SK-N-SH (cell line): ENCODE results near the gene MFSD2B. TPM values are rescaled to one million over a fixed set of nuclear protein-coding genes. Genes with fewer than 3 reads are reported as not detected.

Experiments used
- CTCF ChIA-PET: fragments of 300-600, 350-600 bp; formaldehyde crosslinking; extraction: SDS; loops from one replicate; lab custom pipeline; 2021; lab: Yijun Ruan, JAX
- POLR2A ChIA-PET: fragments of 350-600 bp; sonication (Branson Sonifier 250); formaldehyde crosslinking; extraction: SDS; loops from one replicate; lab custom pipeline; 2020; ENCODE audit warnings: antibody characterized with exemption, inconsistent platforms; lab: Yijun Ruan, JAX
- DNase-seq: peaks from one replicate; pipeline ENCODE4 v3.0.0; 2012
- H2AFZ ChIP-seq: fragments of 200-600 bp; sonication (generic); 2 replicates; pipeline ENCODE4 v1.8.1; 2016; ENCODE audit warnings: antibody characterized with exemption, mild to moderate bottlenecking, low read depth
- H3F3A ChIP-seq: fragments of 200-600 bp; sonication (generic); replicated peaks from 2 replicates; pipeline ENCODE3; 2016; ENCODE audit warnings: antibody characterized with exemption, mild to moderate bottlenecking; ENCODE audit not compliant: insufficient read depth
- H3K27ac ChIP-seq, 2 experiments: fragments of 200-500 bp in 1 of 2; fragments of 200-600 bp in 1 of 2; sonication (Bioruptor generic) in 1 of 2; sonication (generic), shearing (Covaris generic) in 1 of 2; 2 replicates each; pipeline versions ENCODE4 v1.5.1 to v1.6.1; 2014 to 2016; ENCODE audit warnings: low read depth in 2 of 2, inconsistent platforms in 1 of 2, low read length in 1 of 2, mild to moderate bottlenecking in 1 of 2, mixed read lengths in 1 of 2
- H3K27me3 ChIP-seq: fragments of 200-600 bp; sonication (generic), shearing (Covaris generic); 2 replicates; pipeline ENCODE4 v1.6.1; 2016; ENCODE audit warnings: mixed run types; ENCODE audit not compliant: insufficient read depth
- H3K36me3 ChIP-seq, 2 experiments: fragments of 200-500 bp in 1 of 2; fragments of 200-600 bp in 1 of 2; sonication (Bioruptor generic) in 1 of 2; sonication (generic) in 1 of 2; replicated peaks in 1 of 2; 2 replicates each; pipeline versions ENCODE3 to v1.5.1; 2014 to 2016; ENCODE audit warnings: low read length in 1 of 2, mild to moderate bottlenecking in 1 of 2; ENCODE audit not compliant: insufficient read depth in 2 of 2, control insufficient read depth in 1 of 2
- H3K4me1 ChIP-seq, 2 experiments: fragments of 200-500 bp in 1 of 2; fragments of 200-600 bp in 1 of 2; sonication (Bioruptor generic) in 1 of 2; sonication (generic), shearing (Covaris generic) in 1 of 2; 2 replicates each; pipeline versions ENCODE4 v1.5.1 to v1.6.1; 2014 to 2016; ENCODE audit warnings: low read depth in 1 of 2, low read length in 1 of 2, mixed run types in 1 of 2; ENCODE audit not compliant: insufficient read depth in 2 of 2, control insufficient read depth in 1 of 2
- H3K4me2 ChIP-seq: fragments of 200-600 bp; sonication (generic), shearing (Covaris generic); 2 replicates; pipeline ENCODE4 v1.6.1; 2017; ENCODE audit warnings: mixed run types
- H3K4me3 ChIP-seq, 2 experiments: fragments of 200-500 bp in 1 of 2; fragments of 200-600 bp in 1 of 2; sonication (Bioruptor generic) in 1 of 2; sonication (generic), shearing (Covaris generic) in 1 of 2; 2 replicates each; pipeline versions ENCODE4 v1.5.1 to v1.8.1; 2014 to 2016; ENCODE audit warnings: low read depth in 2 of 2, inconsistent platforms in 1 of 2, low read length in 1 of 2, mild to moderate bottlenecking in 1 of 2, mixed read lengths in 1 of 2, moderate library complexity in 1 of 2
- H3K79me2 ChIP-seq: fragments of 200-600 bp; sonication (generic); 2 replicates; pipeline ENCODE4 v1.8.1; 2017; ENCODE audit warnings: mild to moderate bottlenecking; ENCODE audit not compliant: insufficient read depth
- H3K9ac ChIP-seq: fragments of 200-600 bp; sonication (generic); 2 replicates; pipeline ENCODE4 v1.6.1; 2017; ENCODE audit warnings: mixed run types
- H3K9me2 ChIP-seq: fragments of 200-600 bp; sonication (generic); 2 replicates; pipeline ENCODE4 v1.6.1; 2017; ENCODE audit warnings: mixed run types
- H3K9me3 ChIP-seq: fragments of 200-600 bp; sonication (generic); 2 replicates; pipeline ENCODE4 v1.6.1; 2017; ENCODE audit warnings: mixed run types, mild to moderate bottlenecking, moderate library complexity
- H4K20me1 ChIP-seq: fragments of 200-600 bp; sonication (generic); 2 replicates; pipeline ENCODE4 v1.6.1; 2017; ENCODE audit warnings: mild to moderate bottlenecking, mixed run types; ENCODE audit not compliant: insufficient read depth
- CHD2 ChIP-seq: fragments of 150-350 bp; IDR thresholded peaks from 2 replicates; pipeline ENCODE4 v1.6.1; 2018; ENCODE audit warnings: low read length; ENCODE audit not compliant: partially characterized antibody
- ELF1 ChIP-seq: IDR thresholded peaks from 2 replicates; pipeline ENCODE4 v1.4.0; 2012
- EP300 ChIP-seq, 2 experiments: IDR thresholded peaks; 2 replicates each; pipeline versions ENCODE4 v1.4.0 to v1.6.1; 2012; ENCODE audit warnings: borderline replicate concordance in 1 of 2, low read depth in 1 of 2, low read length in 1 of 2
- FOSL2 ChIP-seq: IDR thresholded peaks from 2 replicates; pipeline ENCODE4 v1.4.0; 2012; ENCODE audit warnings: low read depth, mild to moderate bottlenecking, moderate library complexity, borderline replicate concordance
- GABPA ChIP-seq: IDR thresholded peaks from 2 replicates; pipeline ENCODE4 v1.4.0; 2012; ENCODE audit warnings: low read depth, mild to moderate bottlenecking
- JUND ChIP-seq: IDR thresholded peaks from 2 replicates; pipeline ENCODE4 v1.4.0; 2012
- MAX ChIP-seq: IDR thresholded peaks from 2 replicates; pipeline ENCODE4 v1.4.0; 2012; ENCODE audit warnings: low read depth
- MEF2A ChIP-seq: IDR thresholded peaks from 2 replicates; pipeline ENCODE4 v1.4.0; 2012; ENCODE audit warnings: low read depth, borderline replicate concordance
- NFIC ChIP-seq: IDR thresholded peaks from 2 replicates; pipeline ENCODE4 v1.4.0; 2012; ENCODE audit warnings: borderline replicate concordance
- NRF1 ChIP-seq: IDR thresholded peaks from 2 replicates; pipeline ENCODE4 v1.6.1; 2012; ENCODE audit warnings: low read depth, mild to moderate bottlenecking, low read length
- RCOR1 ChIP-seq: fragments of 150-350 bp; IDR thresholded peaks from 2 replicates; pipeline ENCODE4 v1.6.1; 2017; ENCODE audit warnings: antibody characterized with exemption, low read length
- SIN3A ChIP-seq: IDR thresholded peaks from 2 replicates; pipeline ENCODE4 v1.6.1; 2012; ENCODE audit warnings: low read depth, mild to moderate bottlenecking, low read length, moderate library complexity, borderline replicate concordance
- TAF1 ChIP-seq: IDR thresholded peaks from 2 replicates; pipeline ENCODE4 v1.6.1; 2012; ENCODE audit warnings: low read depth, mild to moderate bottlenecking, low read length, moderate library complexity, borderline replicate concordance
- TCF12 ChIP-seq: IDR thresholded peaks from 2 replicates; pipeline ENCODE4 v1.4.0; 2012
- USF1 ChIP-seq: IDR thresholded peaks from 2 replicates; pipeline ENCODE4 v1.4.0; 2012; ENCODE audit warnings: low read depth, borderline replicate concordance
- YY1 ChIP-seq: IDR thresholded peaks from 2 replicates; pipeline ENCODE4 v1.4.0; 2012; ENCODE audit warnings: low read depth, mild to moderate bottlenecking
- WGBS: methylation state at CpG from one replicate; pipeline ENCODE4 v1.1.6; 2017; ENCODE audit warnings: low lambda C conversion rate; 5-methylcytosine and 5-hydroxymethylcytosine counted together
- polyA plus RNA-seq, 3 experiments: library from polyadenylated mRNA; depleted of rRNA; stranded (reverse); fragments of >200 nt; gene quantifications; 2 replicates each; pipeline ENCODE4 v1.2.3, GENCODE V29; 2012
- TF ChIP-seq, protein P1 (sequence below): IDR thresholded peaks from 2 replicates; pipeline ENCODE4; 2012
- TF ChIP-seq, protein P2 (sequence below): fragments of 150-350 bp; IDR thresholded peaks from 2 replicates; pipeline ENCODE4 v1.6.1; 2016; ENCODE audit warnings: mild to moderate bottlenecking, low read depth, low read length

The MFSD2B gene
- polyA plus RNA-seq, 1 of the 3 experiments (the other 2 are of a cell fraction) = not detected

GRCh38 chr2:24050041-24050979, 40.4 kb downstream of the MFSD2B start:
- H3K9ac ChIP-seq = peak overlapping the region; percentile 65
- TF ChIP-seq, protein P1, sequence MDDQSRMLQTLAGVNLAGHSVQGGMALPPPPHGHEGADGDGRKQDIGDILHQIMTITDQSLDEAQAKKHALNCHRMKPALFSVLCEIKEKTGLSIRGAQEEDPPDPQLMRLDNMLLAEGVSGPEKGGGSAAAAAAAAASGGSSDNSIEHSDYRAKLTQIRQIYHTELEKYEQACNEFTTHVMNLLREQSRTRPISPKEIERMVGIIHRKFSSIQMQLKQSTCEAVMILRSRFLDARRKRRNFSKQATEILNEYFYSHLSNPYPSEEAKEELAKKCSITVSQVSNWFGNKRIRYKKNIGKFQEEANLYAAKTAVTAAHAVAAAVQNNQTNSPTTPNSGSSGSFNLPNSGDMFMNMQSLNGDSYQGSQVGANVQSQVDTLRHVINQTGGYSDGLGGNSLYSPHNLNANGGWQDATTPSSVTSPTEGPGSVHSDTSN = no peak
- TF ChIP-seq SIN3A (0 out of 2 replicates have a peak, but pooled peaks have one; percentile 24), GABPA (no peak), EP300 (IDR thresholded peaks at IDR 0.05; ENCODE audit: borderline replicate concordance in 1 of 2, low read depth in 1 of 2, low read length in 1 of 2) (no peak), FOSL2 (no peak), NFIC (0 out of 2 replicates have a peak, but pooled peaks have one; percentile 36), TCF12 (no peak), CHD2 (no peak), TAF1 (no peak), RCOR1 (no peak), USF1 (no peak), MAX (no peak), NRF1 (no peak), JUND (no peak), MEF2A (no peak), ELF1 (0 out of 2 replicates have a peak, but pooled peaks have one; percentile 23), YY1 (no peak)
- TF ChIP-seq, protein P2, sequence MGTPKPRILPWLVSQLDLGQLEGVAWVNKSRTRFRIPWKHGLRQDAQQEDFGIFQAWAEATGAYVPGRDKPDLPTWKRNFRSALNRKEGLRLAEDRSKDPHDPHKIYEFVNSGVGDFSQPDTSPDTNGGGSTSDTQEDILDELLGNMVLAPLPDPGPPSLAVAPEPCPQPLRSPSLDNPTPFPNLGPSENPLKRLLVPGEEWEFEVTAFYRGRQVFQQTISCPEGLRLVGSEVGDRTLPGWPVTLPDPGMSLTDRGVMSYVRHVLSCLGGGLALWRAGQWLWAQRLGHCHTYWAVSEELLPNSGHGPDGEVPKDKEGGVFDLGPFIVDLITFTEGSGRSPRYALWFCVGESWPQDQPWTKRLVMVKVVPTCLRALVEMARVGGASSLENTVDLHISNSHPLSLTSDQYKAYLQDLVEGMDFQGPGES = no peak
- TF ChIP-seq, all 33 proteins: peak for 3
- Histone ChIP-seq H3K27ac (peak overlapping the region in 1 of 2 experiments; percentile 72; a peak in 2 of 4 replicates), H3K36me3 (peaks cover 0 to 4% of the 10 kb centered on the region in 2 experiments), H3K9me3 (no peaks in the 10 kb centered on the region), H3F3A (peaks cover 15% of the 10 kb centered on the region), H4K20me1 (no peaks in the 10 kb centered on the region), H3K79me2 (peaks cover 18% of the 10 kb centered on the region), H3K9me2 (no peaks in the 10 kb centered on the region), H2AFZ (peak overlapping the region; percentile 94), H3K4me2 (peak overlapping the region; percentile 92), H3K27me3 (no peaks in the 10 kb centered on the region), H3K4me1 (peaks cover 3 to 25% of the 10 kb centered on the region in 2 experiments; a peak in 2 of 4 replicates), H3K4me3 (peak overlapping the region; percentile 77 to 80)
- WGBS = 15% methylated on average over 42 of the region's 47 CpGs
- ChIA-PET CTCF (interaction anchor here (0.6 to 5.1 kb wide), 8 partner anchors 9 to 225 kb away, joined by 3 to 43 read pairs (median 8); partner anchors contain the start of genes ATAD2B and TP53I3), POLR2A (interaction anchor here (1.0 to 2.4 kb wide), 7 partner anchors 16 to 124 kb away, joined by 3 to 16 read pairs (median 4); partner anchors contain the start of genes ATAD2B, SF3B6, TP53I3 and UBXN2A)
- DNase-seq = peak; percentile 75
